GM19452 (cell line): ENCODE data around the gene ERICH2.
A peak's percentile ranks its signal among the peaks of the same experiment; 100 is the strongest.

Source experiments
- ATAC-seq: cut with Tn5 transposase; IDR thresholded peaks from one replicate; pipeline ENCODE4 v1.9.1; 2021; ENCODE audit not compliant: unreplicated experiment

ERICH2 gene

GRCh38 chr2:170815746-170816503 lies 45.7 kb downstream of the ERICH2 start:
- ATAC-seq, result no peak

GRCh38 chr2:170816504-170817092 lies 46.4 kb downstream of the ERICH2 start, which contains the start of gene GAD1:
Gene GAD1 (plus strand): TSS chr2:170816887. CDS start chr2:170818592, 1,705 bp downstream.
- peak; percentile 41 for ATAC-seq

GRCh38 chr2:170817093-170818035 lies 47.2 kb downstream of the ERICH2 start:
- no peak for ATAC-seq

GRCh38 chr2:170818036-170818751 lies 48.0 kb downstream of the ERICH2 start:
- ATAC-seq, result no peak

- no peak for ATAC-seq
These were observed 48.7 kb downstream of the ERICH2 start for GRCh38 chr2:170818752-170819470.

GRCh38 chr2:170819680-170820664 lies 49.8 kb downstream of the ERICH2 start:
- ATAC-seq, result no peak

GRCh38 chr2:170820757-170821530 lies 50.8 kb downstream of the ERICH2 start:
- ATAC-seq, result peak; percentile 60

- no peak for ATAC-seq
These were observed 51.5 kb downstream of the ERICH2 start for GRCh38 chr2:170821531-170822289.

GRCh38 chr2:170822290-170823087 lies 52.3 kb downstream of the ERICH2 start:
- ATAC-seq, result no peak

GRCh38 chr2:170823088-170823897 lies 53.1 kb downstream of the ERICH2 start:
- ATAC-seq, result no peak

- ATAC-seq, result no peak
These were observed 53.7 kb downstream of the ERICH2 start for GRCh38 chr2:170823898-170824215.

- no peak for ATAC-seq
These were observed 54.4 kb downstream of the ERICH2 start for GRCh38 chr2:170824526-170825015.

GRCh38 chr2:170827841-170828532 lies 57.8 kb downstream of the ERICH2 start:
- ATAC-seq, result no peak

GRCh38 chr2:170828533-170828916 lies 58.3 kb downstream of the ERICH2 start:
- no peak for ATAC-seq

GRCh38 chr2:170829036-170829435 lies 58.9 kb downstream of the ERICH2 start:
- no peak for ATAC-seq
